HEK293 (cell line): ENCODE results near the gene RRAS.

Experiments used
- MYNN ChIP-seq: fragments of 450-650 bp; formaldehyde crosslinking; IDR thresholded peaks from 2 replicates; pipeline ENCODE4 v1.5.1; 2016; ENCODE audit warnings: missing biosample characterization, missing genetic modification characterization, borderline replicate concordance
- ZNF133 ChIP-seq: fragments of 450-650 bp; formaldehyde crosslinking; IDR thresholded peaks from 2 replicates; pipeline ENCODE4 v1.5.1; 2016; ENCODE audit warnings: missing biosample characterization, missing genetic modification characterization
- TF ChIP-seq, protein P1 (sequence below): fragments of 450-650 bp; formaldehyde crosslinking; IDR thresholded peaks from 2 replicates; pipeline ENCODE4 v1.5.1; 2016; ENCODE audit warnings: missing biosample characterization, missing genetic modification characterization

DNA sequence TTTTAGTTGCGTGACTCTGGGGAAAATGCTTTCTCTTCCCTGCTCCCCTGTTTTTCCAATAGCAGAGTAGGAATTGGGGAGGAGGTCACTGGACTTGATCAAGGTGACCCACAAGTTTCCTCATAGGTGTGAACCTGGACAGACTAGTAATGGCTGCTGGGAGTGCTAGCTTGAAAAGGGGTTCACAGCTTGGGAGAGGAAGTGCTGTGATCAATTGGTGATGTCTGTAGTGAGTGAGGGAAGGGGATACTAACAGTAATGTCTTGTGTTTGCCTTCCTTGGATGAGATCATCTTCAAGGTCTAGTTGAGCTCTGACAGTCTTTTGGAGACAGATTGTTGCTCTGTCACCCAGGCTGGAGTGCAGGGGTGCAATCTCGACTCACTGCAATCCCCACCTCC is 27.5 kb upstream of the RRAS start:
- TF ChIP-seq ZNF133 (tag by site-specific recombination) (no peak), MYNN (tag by site-specific recombination) (no peak)
- TF ChIP-seq, protein P1, sequence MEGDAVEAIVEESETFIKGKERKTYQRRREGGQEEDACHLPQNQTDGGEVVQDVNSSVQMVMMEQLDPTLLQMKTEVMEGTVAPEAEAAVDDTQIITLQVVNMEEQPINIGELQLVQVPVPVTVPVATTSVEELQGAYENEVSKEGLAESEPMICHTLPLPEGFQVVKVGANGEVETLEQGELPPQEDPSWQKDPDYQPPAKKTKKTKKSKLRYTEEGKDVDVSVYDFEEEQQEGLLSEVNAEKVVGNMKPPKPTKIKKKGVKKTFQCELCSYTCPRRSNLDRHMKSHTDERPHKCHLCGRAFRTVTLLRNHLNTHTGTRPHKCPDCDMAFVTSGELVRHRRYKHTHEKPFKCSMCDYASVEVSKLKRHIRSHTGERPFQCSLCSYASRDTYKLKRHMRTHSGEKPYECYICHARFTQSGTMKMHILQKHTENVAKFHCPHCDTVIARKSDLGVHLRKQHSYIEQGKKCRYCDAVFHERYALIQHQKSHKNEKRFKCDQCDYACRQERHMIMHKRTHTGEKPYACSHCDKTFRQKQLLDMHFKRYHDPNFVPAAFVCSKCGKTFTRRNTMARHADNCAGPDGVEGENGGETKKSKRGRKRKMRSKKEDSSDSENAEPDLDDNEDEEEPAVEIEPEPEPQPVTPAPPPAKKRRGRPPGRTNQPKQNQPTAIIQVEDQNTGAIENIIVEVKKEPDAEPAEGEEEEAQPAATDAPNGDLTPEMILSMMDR (tag by site-specific recombination), result no peak
